Esophagus squamous epithelium (tissue), 5 donors: ENCODE results near the gene SLC26A11. TPM values are rescaled to one million over a fixed set of nuclear protein-coding genes. Genes with fewer than 3 reads are reported as not detected.

Experiments
- DNase-seq: peaks from one replicate; lab custom pipeline; 2025; lab: John Stamatoyannopoulos, UW
- H3K27ac ChIP-seq, 4 donors: fragments of 200-600 bp; sonication (generic); one replicate each; pipeline ENCODE4 v1.5.1; 2016 to 2019; ENCODE audit warnings: mild to moderate bottlenecking in 1 of 4
- H3K27me3 ChIP-seq, 4 donors: fragments of 200-600 bp; sonication (generic); 1 replicate in 3 of 4; 2 replicates in 1 of 4; pipeline versions ENCODE4 v1.5.1 to v1.6.0; 2017 to 2021; ENCODE audit warnings: antibody characterized with exemption in 1 of 4
- H3K36me3 ChIP-seq, 3 donors: fragments of 200-600 bp; sonication (generic); one replicate each; pipeline ENCODE4 v1.5.1; 2016 to 2019
- H3K4me1 ChIP-seq, 3 donors: fragments of 200-600 bp; sonication (generic); one replicate each; pipeline ENCODE4 v1.5.1; 2017 to 2019
- H3K4me3 ChIP-seq, 4 donors: fragments of 200-600 bp; sonication (generic); 1 replicate in 3 of 4; 2 replicates in 1 of 4; pipeline ENCODE4 v1.5.1; 2016 to 2019; ENCODE audit warnings: mild to moderate bottlenecking in 2 of 4, moderate library complexity in 1 of 4
- H3K9me3 ChIP-seq, 3 donors: fragments of 200-600 bp; sonication (generic); one replicate each; pipeline ENCODE4 v1.5.1; 2016 to 2019
- POLR2A ChIP-seq, 4 donors: fragments of 450-650 bp; IDR thresholded peaks; one replicate each; pipeline ENCODE4 v1.6.1; 2017; ENCODE audit warnings: antibody characterized with exemption in 4 of 4, mild to moderate bottlenecking in 4 of 4, moderate library complexity in 3 of 4
- WGBS, 2 donors: methylation state at CpG; one replicate each; pipeline ENCODE4 v1.1.5; 2018; 5-methylcytosine and 5-hydroxymethylcytosine counted together
- intact Hi-C: fragments of 100-400 bp; cut with DNase I; formaldehyde crosslinking; loops from one replicate; pipeline ENCODE4 v1.15.0; 2022
- total RNA-seq, 4 donors: library from RNA; depleted of rRNA; stranded (reverse); fragments of >200 nt; gene quantifications; one replicate each; pipeline ENCODE4 v1.1.0, GENCODE V29; 2016
- TF ChIP-seq, protein P1 (sequence below), 6 experiments: fragments of 450-650 bp in 4 of 6; fragments of 200-600 bp in 2 of 6; sonication (generic) in 2 of 6; IDR thresholded peaks; one replicate each; pipeline ENCODE4 v1.5.1; 2016 to 2019; ENCODE audit warnings: antibody characterized with exemption in 6 of 6, mild to moderate bottlenecking in 4 of 6, moderate library complexity in 4 of 6
- donor health status: DM: yes; HTN: yes; CAD: no.

SLC26A11 gene
- total RNA-seq, 4 donors from 2014 or later, result 5.7 to 11.4 (median 7.6) TPM

DNA sequence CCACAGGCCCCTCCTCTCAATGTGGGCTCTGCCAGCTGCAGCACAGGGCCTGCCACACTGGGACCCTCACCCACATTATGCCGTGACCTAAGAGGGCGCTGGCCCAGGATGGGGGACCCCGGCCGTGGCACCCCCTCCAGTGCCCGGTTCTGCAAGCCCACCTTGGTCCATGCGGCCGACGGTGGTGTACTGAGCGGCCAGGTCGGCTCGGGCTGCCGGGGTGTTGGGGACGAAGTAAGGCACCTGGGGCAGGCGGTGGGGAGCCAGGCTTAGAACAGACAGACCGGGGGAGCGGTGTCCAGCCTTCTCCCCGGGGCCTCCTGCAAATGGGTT is 6.6 kb upstream of the SLC26A11 start:
- DNase-seq, result no peak
- H3K27me3 ChIP-seq, result no peaks in the 10 kb centered on the region
- intact Hi-C loops, result no loop called here
- no peaks in the 10 kb centered on the region for H3K9me3 ChIP-seq
- H3K4me1 ChIP-seq, result peaks cover 0 to 13% (median 3%) of the 10 kb centered on the region in 3 donors
- H3K4me3 ChIP-seq, result no peak overlapping the region
- 100% methylated on average over 1 of the region's 17 CpGs; no CpG with 5 or more reads in 1 of the 2 donors for WGBS, 2 donors
- TF ChIP-seq, protein P1, sequence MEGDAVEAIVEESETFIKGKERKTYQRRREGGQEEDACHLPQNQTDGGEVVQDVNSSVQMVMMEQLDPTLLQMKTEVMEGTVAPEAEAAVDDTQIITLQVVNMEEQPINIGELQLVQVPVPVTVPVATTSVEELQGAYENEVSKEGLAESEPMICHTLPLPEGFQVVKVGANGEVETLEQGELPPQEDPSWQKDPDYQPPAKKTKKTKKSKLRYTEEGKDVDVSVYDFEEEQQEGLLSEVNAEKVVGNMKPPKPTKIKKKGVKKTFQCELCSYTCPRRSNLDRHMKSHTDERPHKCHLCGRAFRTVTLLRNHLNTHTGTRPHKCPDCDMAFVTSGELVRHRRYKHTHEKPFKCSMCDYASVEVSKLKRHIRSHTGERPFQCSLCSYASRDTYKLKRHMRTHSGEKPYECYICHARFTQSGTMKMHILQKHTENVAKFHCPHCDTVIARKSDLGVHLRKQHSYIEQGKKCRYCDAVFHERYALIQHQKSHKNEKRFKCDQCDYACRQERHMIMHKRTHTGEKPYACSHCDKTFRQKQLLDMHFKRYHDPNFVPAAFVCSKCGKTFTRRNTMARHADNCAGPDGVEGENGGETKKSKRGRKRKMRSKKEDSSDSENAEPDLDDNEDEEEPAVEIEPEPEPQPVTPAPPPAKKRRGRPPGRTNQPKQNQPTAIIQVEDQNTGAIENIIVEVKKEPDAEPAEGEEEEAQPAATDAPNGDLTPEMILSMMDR (IDR thresholded peaks at IDR 0.05), result no peak
- no peak for TF ChIP-seq POLR2A (IDR thresholded peaks at IDR 0.05)
- peaks cover 8 to 97% (median 29%) of the 10 kb centered on the region in 3 donors for H3K36me3 ChIP-seq
- no peak overlapping the region for H3K27ac ChIP-seq

DNA sequence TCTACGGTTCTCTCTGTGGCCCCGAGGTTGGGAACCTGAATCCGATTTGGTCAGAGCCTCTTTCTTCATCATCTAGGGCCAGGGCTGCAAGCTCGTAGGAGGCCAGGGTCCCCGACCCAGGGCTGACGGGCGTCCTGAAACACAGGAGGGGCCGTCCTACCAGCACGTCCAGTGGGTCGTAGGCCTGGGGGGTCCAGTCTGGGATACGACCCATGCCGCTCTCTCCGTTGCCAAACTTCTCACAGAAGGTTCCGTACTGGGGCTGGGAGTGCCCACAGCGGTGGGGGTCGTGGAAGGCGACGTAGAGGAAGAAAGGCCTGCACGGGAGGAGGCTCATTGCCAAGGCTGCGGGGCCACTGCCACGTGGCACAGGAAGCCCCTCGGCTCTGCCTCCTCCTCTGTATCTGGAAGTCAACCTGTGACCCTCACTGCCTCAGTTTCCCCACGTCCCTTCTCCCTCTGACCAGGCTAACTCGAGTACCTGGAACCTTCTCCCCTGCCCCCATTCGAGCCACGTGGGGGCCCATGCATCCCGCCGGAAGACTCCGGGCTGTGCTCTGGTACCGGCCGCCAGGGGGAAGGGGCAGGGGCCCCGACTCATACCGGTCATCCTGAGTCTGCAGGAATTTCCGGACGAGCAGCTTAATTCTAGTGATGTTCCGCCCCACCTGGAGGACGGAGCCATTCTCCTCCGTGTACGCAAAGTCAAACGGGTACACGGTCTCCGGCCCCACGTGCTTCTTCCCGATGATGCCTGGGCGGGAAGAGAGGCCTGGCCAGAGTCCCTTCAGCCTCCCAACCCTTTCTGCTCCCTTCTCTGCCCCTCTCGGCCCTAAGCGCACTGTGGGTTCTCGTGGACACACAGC is 6.0 kb upstream of the SLC26A11 start:
- Histone ChIP-seq H3K4me3 (no peak overlapping the region), H3K36me3 (peaks cover 8 to 91% (median 25%) of the 10 kb centered on the region in 3 donors), H3K27me3 (no peaks in the 10 kb centered on the region), H3K9me3 (no peaks in the 10 kb centered on the region), H3K4me1 (peaks cover 0 to 19% (median 10%) of the 10 kb centered on the region in 3 donors), H3K27ac (no peak overlapping the region)
- TF ChIP-seq, protein P1 (IDR thresholded peaks at IDR 0.05), result no peak
- TF ChIP-seq POLR2A (IDR thresholded peaks at IDR 0.05), result no peak
- intact Hi-C loops, result no loop called here
- DNase-seq, result no peak
- WGBS, 2 donors, result 91 to 92% methylated on average over 24 to 30 of the region's 48 CpGs

DNA sequence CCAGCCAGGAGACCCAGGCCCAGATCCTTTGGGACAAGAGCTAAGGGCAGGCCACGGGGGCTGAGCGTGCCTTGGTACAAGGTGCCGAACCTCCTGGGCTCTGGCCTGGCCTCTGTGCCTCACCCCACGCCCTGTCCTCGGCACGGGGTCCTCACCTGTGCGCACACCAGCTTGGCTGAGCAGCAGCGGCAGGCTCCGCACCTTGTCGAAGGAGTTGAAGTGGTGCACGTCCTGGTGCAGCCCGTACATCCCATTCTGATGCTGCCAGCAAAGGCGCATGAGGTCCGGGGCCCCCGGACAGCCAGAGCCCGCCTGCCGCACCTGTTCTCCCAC is 5.4 kb upstream of the SLC26A11 start:
- H3K4me3 ChIP-seq, result no peak overlapping the region
- no peaks in the 10 kb centered on the region for H3K27me3 ChIP-seq
- DNase-seq, result no peak
- TF ChIP-seq, protein P1 (IDR thresholded peaks at IDR 0.05), result no peak
- no peak for TF ChIP-seq POLR2A (IDR thresholded peaks at IDR 0.05)
- no peaks in the 10 kb centered on the region for H3K9me3 ChIP-seq
- H3K36me3 ChIP-seq, result peaks cover 6 to 85% (median 21%) of the 10 kb centered on the region in 3 donors
- WGBS, 2 donors, result 82 to 85% methylated on average over 8 to 9 of the region's 17 CpGs
- peaks cover 0 to 25% (median 14%) of the 10 kb centered on the region in 3 donors for H3K4me1 ChIP-seq
- intact Hi-C loops, result no loop called here
- no peak overlapping the region for H3K27ac ChIP-seq

DNA sequence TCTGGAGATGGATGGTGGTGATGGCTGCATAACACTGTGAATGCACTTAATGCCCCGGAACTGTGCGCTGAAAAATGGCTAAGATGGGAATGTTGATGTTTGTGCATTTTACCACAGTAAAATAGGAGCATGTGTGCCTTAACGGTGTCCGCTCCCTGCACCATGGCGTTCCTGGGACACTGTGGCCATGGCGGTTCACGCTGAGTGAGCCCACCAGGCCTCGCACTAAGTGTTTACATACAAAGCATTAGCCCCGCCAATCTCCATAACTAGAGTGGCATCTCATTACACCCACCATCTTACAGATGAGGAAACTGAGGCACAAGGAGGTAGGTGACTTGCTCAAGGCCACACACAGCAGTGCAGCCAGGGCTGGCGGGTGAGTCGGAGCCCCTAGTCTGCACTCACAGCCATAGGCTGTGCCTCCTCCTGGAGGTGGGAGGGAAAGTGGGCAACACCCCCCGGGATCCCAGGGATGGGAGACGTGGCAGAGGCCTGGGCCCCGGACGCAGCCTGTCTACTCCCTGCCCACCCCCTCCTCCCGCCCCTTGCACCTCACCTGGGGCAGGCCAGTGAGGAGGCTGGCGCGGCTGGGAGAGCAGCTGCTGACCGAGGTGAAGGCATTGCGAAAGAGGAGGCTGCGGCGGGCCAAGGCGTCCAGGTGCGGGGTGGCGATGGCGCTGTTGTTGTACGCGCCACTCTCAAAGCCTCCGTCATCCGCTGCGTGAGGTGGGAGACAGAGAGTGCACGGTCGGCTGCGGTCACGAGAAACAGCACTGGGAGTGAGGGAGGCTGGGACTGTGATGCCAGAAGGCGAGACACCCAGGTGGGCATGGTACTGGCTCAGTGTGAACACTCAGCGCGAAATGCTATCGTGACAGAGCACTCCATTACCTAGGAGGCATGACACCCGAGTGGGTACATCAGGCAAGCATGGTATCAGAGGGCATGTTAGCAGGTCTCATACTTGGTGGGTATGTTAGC is 3.5 kb upstream of the SLC26A11 start:
- Histone ChIP-seq H3K27me3 (no peaks in the 10 kb centered on the region), H3K9me3 (no peaks in the 10 kb centered on the region), H3K4me3 (no peak overlapping the region), H3K36me3 (peaks cover 0 to 66% (median 8%) of the 10 kb centered on the region in 3 donors), H3K27ac (no peak overlapping the region), H3K4me1 (peaks cover 10 to 40% (median 24%) of the 10 kb centered on the region in 3 donors)
- TF ChIP-seq, protein P1 (IDR thresholded peaks at IDR 0.05), result no peak
- TF ChIP-seq POLR2A (IDR thresholded peaks at IDR 0.05), result no peak
- WGBS, 2 donors, result 92 to 96% methylated on average over 7 to 24 of the region's 40 CpGs
- DNase-seq, result no peak
- intact Hi-C loops, result no loop called here
